NCI-H82 (cell line): ENCODE measurements around the gene SLC10A1.
"Not testable (repeated sequence)": the region's sequence is repeated elsewhere in the genome, so short reads cannot be mapped to it uniquely, and the experiment has no call there.

Source experiments
- DNase-seq: peaks from one replicate; lab custom pipeline; 2025; lab: John Stamatoyannopoulos, UW

The SLC10A1 gene

DNA sequence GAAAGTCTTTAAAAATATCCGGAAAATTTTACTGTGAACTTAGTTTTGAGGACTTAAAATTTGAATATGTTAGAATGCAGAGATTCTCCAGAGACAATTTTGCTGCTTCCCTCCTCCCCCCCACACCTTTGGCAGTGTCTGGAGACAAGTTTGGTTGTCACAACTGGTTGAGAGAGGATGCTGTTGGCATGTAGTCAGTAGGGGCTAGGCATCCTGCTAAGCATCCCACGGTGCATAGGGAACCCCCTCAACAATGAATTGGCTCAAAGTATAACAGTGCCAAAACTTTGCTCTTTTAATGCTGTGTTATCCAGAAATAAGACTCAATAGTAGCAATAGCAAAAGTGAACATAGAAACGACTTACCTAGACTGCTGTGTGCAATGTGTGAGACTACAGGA lies 26.5 kb downstream of the SLC10A1 start:
- no peak for DNase-seq

DNA sequence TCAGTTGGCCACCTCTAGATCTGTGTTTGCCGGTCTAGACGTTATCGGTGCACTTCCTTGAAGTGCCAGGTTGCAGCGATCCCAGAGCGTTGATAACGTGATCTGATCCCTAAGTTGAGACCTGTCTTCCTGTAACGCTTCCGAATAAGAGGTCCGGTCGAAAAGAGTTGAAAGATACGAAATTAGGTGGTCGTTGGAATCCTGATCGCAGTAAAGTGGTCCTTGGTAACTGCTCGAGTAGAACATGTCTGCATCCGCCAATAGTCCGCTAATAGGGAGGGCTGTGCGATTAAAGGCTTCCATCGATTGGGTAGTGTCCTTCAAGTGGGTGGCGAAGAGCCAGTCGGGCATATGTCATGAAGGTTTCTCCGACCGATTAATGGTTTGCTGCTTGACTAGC lies 27.4 kb downstream of the SLC10A1 start:
- no peak for DNase-seq

DNA sequence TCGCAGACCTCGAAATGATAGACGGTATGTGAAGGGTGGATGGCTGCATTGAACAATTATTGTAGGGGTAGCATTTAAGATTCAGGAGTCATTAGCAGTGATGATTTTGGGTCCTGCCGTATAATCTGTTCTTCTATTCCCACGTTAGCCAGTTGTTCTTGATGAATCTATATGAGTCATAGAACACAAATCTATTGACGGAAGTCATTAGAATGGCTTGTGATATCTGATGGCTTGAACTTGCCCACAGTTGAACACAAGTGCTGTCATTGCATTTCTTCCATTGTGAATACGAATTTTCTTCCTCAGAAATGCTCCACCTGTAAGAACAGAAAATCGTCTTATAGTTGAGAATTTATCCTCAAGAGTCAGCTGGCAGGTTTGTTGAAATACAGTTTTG lies 28.2 kb downstream of the SLC10A1 start:
- no peak for DNase-seq

- DNase-seq: peak; percentile 90
Observed at GRCh38 chr14:69767369-69767999, 29.6 kb downstream of the SLC10A1 start.

DNA sequence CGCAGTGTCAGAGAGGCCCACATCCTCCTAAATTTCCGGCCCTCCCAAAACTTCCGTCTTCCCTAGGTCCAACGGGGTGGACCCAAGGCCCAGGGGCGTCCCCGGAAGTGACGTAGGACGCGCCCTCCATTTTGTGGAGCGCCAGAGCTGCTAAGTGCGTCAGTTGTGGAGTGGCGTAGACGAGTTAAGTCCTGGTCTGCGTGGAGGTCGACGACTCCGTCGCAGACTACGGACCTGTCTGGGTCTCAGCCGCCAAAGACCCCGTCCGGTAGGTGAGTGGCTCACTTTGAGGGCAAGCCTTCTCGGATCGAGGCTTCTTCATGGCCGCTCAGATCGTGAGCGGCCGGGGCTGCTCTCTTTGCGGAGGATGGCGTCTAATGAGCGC lies 30.1 kb downstream of the SLC10A1 start, which contains the start of gene SRSF5:
Gene SRSF5, plus strand, starts transcription at position 159 of the 385 bp plus-strand sequence. CDS start 1,015 bp downstream, outside the sequence.
- DNase-seq: peak; percentile 97

GRCh38 chr14:69763761-69764510 lies 33.1 kb downstream of the SLC10A1 start:
- DNase-seq: no peak

DNA sequence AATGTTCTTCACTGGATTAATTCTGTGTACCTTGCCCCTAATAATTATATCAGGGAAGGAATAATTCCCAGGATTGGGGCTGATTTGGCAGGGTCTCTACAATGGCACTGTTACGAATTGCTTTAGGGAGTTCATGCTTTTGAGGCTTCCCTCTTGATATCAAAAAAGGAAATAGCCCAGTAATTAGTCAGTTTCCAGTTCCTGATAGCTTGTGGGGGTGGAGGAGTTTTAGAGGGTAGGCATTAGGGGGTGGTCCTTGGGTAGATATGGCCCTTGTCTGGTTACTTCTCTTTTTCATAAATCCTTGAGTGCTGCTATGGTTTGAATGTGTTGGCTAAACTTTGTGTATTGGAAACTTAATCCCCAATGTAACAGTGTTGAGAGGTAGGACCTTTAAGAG lies 36.2 kb downstream of the SLC10A1 start:
- no peak for DNase-seq

GRCh38 chr14:69756298-69756697 lies 40.7 kb downstream of the SLC10A1 start:
- no peak for DNase-seq

DNA sequence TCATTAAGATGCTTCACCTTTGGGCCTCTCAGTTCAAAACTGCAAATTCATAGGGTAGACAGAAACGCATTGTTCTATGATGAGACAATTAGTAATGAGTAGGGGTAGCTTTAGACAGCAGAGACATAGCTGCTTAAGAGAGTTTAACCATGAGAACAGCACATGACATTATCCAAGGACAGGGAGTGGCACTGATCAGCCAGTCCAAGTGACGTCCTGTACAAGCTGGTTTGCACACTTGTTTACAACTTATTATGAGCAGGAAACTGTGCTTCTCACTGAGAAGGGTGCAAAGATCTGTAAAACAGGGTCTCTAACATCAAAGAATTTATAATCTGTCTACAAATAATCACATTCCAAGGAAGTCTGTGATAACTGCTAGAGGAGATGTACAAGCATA lies 41.3 kb downstream of the SLC10A1 start:
- DNase-seq: no peak

- no peak for DNase-seq
Observed at GRCh38 chr14:69755296-69755695, 41.7 kb downstream of the SLC10A1 start.

GRCh38 chr14:69754487-69754886 lies 42.6 kb downstream of the SLC10A1 start:
- DNase-seq: no peak

- DNase-seq: no peak
Observed at GRCh38 chr14:69753860-69754259, 43.2 kb downstream of the SLC10A1 start.

DNA sequence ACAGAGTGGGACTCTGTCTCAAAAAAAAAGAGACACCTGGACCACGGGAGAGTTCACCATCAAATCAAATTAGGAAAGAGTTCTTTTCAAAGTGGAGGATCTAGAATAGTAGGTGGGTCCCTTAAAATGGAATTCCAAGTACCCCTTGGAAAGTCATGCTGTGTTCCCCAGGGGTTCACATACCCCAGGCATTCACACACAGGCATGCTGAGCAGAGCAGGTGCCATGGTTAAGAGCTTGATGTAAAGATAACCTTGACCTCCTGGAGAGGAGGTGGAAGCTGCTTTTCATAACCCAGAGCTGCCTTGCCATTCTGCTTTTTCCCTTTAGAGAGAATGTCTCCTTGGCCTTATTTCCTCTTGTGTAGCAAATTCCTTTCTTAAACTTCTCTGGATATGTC lies 44.3 kb downstream of the SLC10A1 start:
- DNase-seq: no peak

DNA sequence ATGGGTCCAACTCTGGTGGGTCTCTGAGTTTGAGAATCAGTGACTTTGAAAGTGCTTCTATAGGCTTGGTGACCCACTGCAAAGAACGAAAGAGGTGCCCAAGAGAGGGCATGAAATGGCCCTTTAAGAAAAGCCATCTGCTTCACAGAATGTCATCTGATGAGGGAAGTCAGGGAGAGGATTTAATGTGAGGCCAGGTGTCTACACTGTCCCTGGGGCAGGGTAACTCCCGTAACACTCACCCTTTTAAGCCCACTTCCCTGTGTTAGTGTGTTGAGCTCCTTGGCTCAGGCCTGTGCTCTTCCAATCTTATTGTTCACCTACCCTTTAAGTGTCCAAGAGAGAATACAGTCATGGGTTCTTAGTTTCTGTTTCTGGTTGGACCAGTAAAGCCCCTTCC lies 46.5 kb downstream of the SLC10A1 start:
- peak; percentile 7 for DNase-seq

DNA sequence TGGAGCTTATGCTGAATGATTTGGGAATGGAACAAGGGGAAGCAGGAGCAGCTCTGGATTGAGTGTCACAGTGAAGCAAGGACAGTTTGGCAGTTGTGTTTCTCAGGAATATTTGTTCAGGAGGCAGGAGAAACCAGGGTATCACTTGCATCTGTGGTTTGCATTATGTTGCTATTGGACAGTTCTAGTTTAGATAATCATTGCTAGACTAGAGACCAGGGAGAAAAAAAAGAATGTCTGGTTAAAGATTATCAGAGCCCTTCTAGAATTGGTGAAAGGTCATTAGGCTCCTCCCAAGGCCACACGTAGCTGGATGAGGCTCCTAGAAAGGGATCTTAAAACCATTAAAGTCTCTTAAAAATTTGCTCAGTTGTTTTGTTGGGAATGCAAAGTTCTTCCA lies 47.1 kb downstream of the SLC10A1 start:
- no peak for DNase-seq

DNA sequence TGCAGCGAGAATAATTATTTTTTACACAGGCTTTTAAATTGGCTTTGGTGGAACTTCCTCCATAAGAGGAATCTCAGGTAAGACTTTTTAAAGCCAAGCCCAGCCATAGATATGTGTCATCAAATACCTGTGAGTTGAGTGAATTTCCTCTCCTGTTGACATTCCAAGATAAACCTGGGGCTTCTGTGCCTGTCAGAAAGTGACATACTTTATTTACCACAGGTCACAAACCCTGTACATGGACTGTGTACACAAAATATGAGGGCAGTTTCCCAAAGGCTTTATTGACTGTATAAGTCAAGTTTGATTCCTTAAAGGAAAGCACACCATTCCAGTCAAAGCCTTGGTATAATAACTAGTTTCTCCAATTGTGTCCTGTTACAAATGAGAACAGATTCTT lies 56.0 kb downstream of the SLC10A1 start:
- DNase-seq: no peak

DNA sequence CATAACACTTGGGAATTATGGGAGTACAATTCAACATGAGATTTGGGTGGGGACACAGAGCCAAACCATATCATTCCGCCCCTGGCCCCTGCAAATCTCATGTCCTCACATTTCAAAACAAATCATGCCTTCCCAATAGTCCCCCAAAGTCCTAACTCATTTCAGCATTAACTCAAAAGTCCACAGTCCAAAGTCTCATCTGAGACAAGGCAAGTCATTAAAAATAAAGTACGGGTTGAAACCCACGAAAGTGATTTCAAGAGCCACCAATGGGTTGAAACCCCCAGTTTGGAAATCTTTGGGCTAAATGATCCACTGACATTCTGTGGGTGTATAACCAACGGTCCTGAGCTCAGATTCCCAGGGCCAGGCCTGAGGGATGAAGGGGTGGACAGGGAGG lies 60.6 kb downstream of the SLC10A1 start:
- not testable (repeated sequence) for DNase-seq

DNA sequence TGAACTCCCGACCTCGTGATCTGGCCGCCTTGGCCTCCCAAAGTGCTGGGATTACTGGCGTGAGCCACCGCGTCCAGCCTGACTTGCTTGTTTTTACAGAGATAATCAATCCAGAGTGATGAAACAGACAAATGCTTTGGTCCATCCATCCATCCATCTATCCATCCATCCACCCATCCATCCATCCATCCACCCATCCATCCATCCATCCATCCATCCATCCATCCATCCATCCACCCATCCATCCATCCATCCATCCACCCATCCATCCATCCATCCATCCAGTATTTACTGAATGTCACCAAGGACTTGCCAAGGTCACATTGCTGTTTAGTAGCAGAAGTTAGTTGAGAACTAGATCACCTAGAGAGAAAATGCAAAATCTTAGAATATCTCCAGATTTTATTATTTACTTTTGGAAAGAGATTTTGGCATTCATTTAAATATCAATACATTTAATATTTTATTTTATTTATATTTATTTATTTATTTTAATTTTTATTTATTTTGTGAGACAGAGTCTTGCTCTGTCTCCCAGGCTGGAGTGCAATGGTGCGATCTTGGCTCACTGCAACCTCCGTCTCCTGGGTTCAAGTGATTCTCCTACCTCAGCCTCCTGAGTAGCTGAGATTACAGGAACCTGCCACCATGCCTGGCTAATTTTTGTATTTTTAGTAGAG lies 65.0 kb downstream of the SLC10A1 start:
- DNase-seq: not testable (repeated sequence)

DNA sequence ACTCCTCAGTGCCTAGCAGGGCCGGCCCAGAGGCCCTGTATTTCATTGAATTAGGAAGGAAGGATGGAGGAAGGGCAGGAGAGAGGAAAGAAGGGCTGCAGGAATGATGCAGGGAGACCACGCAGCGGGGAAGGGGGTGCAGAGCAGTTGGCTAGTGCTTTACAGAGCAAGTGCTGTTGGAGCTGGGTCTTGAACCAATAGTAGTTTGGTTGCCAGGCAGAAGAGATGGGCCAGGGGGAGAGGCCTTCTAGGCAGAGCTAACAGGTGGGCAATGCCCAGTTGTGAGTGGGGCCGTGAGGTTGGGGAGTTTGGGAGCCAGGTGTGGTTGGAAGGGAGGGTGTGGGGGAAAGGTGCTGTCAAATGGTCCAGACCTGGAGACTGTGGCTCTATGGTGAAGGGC lies 69.2 kb downstream of the SLC10A1 start:
- no peak for DNase-seq

DNA sequence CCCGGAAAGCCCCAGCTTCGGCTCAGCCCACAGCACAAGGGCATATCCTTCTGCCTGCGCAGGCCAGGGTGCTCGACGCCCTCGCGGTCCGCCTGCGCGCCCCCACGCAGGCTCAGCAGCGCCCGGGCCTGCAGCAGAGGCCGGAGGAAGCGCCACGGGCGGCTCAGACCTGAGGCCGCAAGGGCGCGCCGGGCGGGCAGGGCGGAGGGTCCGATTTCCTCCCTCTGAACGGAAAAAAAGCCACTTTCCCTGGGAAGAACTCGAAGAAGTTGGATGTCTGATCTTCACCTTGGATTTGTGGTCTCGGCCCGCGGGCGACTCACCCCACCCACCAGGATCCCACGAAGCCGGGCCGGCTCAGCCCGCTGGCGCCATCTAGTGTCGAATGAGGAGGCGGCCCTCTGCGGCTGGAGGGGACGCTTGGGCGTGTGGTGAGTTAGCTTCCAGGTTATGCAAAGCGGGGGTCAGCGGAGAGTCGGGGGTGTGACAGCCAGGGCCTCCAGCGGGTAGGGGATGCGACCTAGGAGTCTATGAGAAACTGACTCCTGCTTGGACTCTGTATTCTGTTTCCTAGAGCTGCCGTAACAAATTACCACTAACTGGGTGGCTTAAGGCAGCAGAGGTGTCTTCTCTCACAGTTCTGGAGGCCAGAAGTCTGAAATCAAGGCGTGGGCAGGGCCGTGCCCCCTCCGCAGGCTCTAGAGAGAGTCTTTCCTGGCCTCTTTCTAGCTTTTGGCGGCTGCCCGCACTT lies 70.1 kb downstream of the SLC10A1 start:
- peak; percentile 79 for DNase-seq
